GM06990 (cell line): ENCODE results near the gene BCAP31.
"Not testable (repeated sequence)": the region's sequence is repeated elsewhere in the genome, so short reads cannot be mapped to it uniquely, and the experiment has no call there.

Experiments used
- DNase-seq: peaks from one replicate; pipeline ENCODE4 v3.0.0-alpha.2; 2011; ENCODE audit not compliant: insufficient read length; ENCODE audit errors: extremely low read depth
- H3K27me3 ChIP-seq: replicated peaks from 2 replicates; pipeline ENCODE4 v1.6.0; 2011; ENCODE audit warnings: low read length; ENCODE audit not compliant: control insufficient read depth, insufficient read depth
- H3K36me3 ChIP-seq: 2 replicates; pipeline ENCODE4 v1.5.1; 2011; ENCODE audit warnings: low read length; ENCODE audit not compliant: control insufficient read depth, insufficient read depth
- H3K4me3 ChIP-seq: replicated peaks from 2 replicates; pipeline ENCODE4 v1.5.1; 2011; ENCODE audit warnings: low read depth, mild to moderate bottlenecking, control low read depth, low read length
- TF ChIP-seq, protein P1 (sequence below): IDR thresholded peaks from 2 replicates; pipeline ENCODE4 v1.5.1; 2011; ENCODE audit warnings: low read length, control low read depth, mild to moderate bottlenecking, inconsistent platforms; ENCODE audit not compliant: insufficient read depth, poor library complexity, severe bottlenecking

The BCAP31 gene

DNA sequence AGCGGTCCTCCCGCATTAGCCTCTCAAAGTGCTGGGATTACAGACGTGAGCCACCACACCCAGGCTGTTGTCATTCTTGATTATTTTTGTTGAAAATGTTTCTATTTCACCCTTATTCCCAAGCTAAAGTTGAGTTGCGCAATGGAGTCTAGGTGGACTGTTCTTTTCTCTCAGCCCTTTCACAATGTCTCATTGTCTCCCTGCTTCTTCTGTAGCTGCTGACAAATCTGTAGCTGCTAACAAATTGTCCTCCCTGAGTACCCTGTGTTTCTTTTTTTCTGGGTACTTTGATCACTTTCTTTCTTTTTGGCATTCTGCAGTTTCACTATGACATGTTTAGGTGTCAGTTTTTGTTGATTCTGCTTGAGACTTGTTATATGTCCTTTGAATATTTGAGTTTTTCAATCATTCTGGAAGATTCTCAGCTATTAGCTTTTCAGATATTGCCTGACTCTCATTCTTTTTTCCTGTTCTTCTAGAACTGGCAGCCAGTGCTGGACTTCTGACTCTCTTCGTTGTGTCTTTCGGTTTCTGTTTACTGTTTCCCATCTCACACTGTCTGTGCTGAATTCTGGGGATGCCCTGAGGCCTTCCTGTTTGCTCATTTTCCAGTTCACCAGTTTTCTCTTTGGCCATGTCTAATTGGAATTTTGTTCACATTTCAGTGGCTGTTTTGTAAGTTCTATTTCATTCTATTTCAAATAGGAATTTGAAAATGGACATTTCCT is 7.1 kb upstream of the BCAP31 start:
- Histone ChIP-seq H3K27me3 (no peaks in the 10 kb centered on the region), H3K4me3 (no peak overlapping the region), H3K36me3 (no peaks in the 10 kb centered on the region)
- no peak for DNase-seq
- TF ChIP-seq, protein P1, sequence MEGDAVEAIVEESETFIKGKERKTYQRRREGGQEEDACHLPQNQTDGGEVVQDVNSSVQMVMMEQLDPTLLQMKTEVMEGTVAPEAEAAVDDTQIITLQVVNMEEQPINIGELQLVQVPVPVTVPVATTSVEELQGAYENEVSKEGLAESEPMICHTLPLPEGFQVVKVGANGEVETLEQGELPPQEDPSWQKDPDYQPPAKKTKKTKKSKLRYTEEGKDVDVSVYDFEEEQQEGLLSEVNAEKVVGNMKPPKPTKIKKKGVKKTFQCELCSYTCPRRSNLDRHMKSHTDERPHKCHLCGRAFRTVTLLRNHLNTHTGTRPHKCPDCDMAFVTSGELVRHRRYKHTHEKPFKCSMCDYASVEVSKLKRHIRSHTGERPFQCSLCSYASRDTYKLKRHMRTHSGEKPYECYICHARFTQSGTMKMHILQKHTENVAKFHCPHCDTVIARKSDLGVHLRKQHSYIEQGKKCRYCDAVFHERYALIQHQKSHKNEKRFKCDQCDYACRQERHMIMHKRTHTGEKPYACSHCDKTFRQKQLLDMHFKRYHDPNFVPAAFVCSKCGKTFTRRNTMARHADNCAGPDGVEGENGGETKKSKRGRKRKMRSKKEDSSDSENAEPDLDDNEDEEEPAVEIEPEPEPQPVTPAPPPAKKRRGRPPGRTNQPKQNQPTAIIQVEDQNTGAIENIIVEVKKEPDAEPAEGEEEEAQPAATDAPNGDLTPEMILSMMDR, result no peak

DNA sequence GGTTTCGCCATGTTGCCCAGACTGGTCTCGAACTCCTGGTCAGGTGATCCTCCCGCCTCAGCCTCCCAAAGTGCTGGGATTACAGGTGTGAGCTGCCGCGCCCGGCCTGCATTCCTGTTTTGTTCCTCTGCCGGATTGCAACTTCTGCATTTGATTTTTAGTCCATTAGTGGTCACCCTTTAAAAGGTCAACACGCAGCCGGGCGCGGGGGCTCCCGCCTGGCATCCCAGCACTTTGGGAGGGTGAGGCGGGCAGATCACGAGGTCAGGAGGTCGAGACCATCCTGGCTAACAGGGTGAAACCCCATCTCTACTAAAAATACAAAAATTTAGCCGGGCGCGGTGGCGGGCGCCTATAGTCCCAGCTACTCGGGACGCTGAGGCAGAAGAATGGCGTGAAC is 5.9 kb upstream of the BCAP31 start:
- H3K36me3 ChIP-seq, H3K27me3 ChIP-seq, H3K4me3 ChIP-seq, DNase-seq: not testable (repeated sequence)

DNA sequence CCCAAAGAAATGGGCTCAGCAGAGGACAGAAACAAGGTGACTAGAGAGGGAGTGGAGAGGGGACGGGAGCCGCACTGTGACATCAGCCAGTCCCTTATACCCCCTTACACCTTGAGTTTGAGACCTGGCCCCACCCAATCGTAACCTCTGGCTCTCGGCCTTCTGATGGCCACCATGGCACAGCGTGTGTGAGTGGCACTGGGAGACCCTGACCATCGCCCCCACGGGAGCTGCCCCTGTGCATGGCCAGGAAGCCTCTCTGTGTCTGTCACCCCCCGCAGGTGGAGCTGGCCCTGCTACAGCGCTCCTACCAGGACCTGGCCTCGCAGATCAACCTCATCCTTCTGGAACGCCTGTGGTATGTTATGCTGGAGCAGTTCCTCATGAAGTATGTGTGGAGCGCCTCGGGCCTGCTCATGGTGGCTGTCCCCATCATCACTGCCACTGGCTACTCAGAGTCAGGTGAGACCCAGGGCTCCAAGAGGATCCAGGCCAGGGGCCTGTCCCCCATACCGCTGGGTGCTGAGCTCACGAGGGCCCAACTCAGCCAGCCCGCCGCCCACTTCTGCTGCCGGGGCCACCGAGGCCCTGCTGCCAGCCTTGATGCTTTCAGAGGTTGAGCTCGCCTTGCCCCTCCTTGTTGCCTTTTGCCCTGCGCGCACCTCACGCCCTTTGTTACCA is 4.9 kb upstream of the BCAP31 start:
- Histone ChIP-seq H3K4me3 (no peak overlapping the region), H3K36me3 (no peaks in the 10 kb centered on the region), H3K27me3 (no peaks in the 10 kb centered on the region)
- TF ChIP-seq, protein P1, result no peak
- no peak for DNase-seq

DNA sequence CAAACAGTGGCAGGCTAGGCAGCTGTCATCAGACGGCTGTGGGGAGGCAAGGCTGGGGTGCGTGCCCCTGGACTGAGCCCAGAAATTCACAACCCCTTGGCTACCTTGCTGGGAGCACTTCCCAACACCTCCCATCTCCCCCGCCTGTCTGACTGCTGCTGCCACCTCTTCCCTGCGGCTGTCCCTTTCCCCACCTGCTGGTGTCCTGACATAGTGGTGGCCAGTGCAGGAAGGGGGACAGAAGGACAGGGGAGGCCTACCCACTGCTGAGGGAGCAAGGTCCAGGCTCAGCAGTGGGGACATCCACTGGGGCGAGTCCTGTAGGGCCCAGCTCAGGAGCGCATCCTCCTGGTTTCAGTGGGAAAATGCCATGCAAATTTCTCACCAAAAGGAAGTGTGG is 3.9 kb upstream of the BCAP31 start:
- Histone ChIP-seq H3K4me3 (no peak overlapping the region), H3K36me3 (no peaks in the 10 kb centered on the region), H3K27me3 (no peaks in the 10 kb centered on the region)
- TF ChIP-seq, protein P1, result no peak
- DNase-seq, result no peak

DNA sequence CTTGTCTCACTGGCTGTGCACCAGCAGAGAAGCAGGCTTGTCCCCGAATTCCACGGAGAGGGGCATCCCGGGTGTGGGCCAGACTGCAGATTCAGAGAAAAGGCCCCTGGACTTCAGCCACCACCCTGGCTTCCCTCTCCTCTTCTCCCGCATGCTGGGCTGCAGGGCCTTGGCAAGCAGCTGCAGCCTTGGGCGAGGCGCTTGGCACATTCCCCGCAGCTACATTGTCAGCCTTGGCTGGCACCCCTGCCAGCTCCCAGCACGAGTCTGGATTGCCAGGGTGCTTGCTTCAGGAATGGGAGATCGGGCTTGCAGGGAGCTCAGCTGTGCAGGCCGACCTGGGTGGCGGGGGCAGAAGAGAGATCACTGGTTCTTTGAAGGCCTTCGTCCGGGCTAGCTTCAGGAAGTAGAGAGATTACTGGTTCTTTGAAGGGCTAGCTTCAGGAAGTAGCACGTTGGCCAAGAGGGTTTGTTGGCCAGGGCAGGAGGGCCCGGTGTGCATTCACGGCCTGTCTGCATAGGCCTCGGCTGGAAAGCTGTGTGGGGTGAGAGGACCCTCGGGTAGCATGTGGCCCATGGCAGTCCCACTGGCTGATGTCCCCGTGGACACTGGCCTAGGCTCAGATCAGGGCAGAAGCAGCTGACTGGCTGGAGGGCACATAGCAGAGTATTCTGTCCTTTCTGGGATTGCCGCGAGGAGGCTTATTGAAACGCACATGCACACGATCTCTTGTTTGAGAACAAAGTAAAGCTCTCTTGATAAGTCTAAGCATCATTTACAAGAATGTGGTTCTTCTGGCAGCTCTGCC is 3.1 kb upstream of the BCAP31 start:
- Histone ChIP-seq H3K27me3 (no peaks in the 10 kb centered on the region), H3K4me3 (no peak overlapping the region), H3K36me3 (no peaks in the 10 kb centered on the region)
- DNase-seq, result no peak
- TF ChIP-seq, protein P1, result no peak
